NCI-H2029 treated with DMSO at 0.1 percent for 48 hours (cell line): Measurements from ENCODE around the gene ECI2.
A peak's percentile ranks its signal among the peaks of the same experiment; 100 is the strongest.

Experiments
- DNase-seq: peaks from one replicate; lab custom pipeline; 2025; lab: John Stamatoyannopoulos, UW

Gene ECI2

GRCh38 chr6:4134841-4135664, at the start of gene ECI2:
Gene ECI2 (minus strand): TSS chr6:4135575. CDS start chr6:4135560, 15 bp downstream.
- no peak for DNase-seq

- DNase-seq, result no peak
Measured at GRCh38 chr6:4180652-4181255, 45.4 kb upstream of the ECI2 start.

GRCh38 chr6:4179960-4180651, 44.7 kb upstream of the ECI2 start:
- DNase-seq, result no peak

GRCh38 chr6:4178737-4179333, 43.5 kb upstream of the ECI2 start:
- no peak for DNase-seq

- DNase-seq, result no peak
Measured at GRCh38 chr6:4176907-4177306, 41.5 kb upstream of the ECI2 start.

- no peak for DNase-seq
Measured at GRCh38 chr6:4174042-4174441, 38.7 kb upstream of the ECI2 start.

- DNase-seq, result no peak
Measured at GRCh38 chr6:4172368-4172767, 37.0 kb upstream of the ECI2 start.

- no peak for DNase-seq
Measured at GRCh38 chr6:4170297-4170696, 34.9 kb upstream of the ECI2 start.

- DNase-seq, result no peak
Measured at GRCh38 chr6:4169028-4169789, 33.8 kb upstream of the ECI2 start.

GRCh38 chr6:4167833-4168232, 32.5 kb upstream of the ECI2 start:
- DNase-seq, result no peak

- no peak for DNase-seq
Measured at GRCh38 chr6:4167123-4167522, 31.7 kb upstream of the ECI2 start.

GRCh38 chr6:4164456-4164855, 29.1 kb upstream of the ECI2 start:
- DNase-seq, result no peak

- no peak for DNase-seq
Measured at GRCh38 chr6:4164117-4164442, 28.7 kb upstream of the ECI2 start.

GRCh38 chr6:4163408-4164116, 28.2 kb upstream of the ECI2 start:
- DNase-seq, result no peak

GRCh38 chr6:4162370-4162769, 27.0 kb upstream of the ECI2 start:
- no peak for DNase-seq

- no peak for DNase-seq
Measured at GRCh38 chr6:4159491-4159890, 24.1 kb upstream of the ECI2 start.

- DNase-seq, result no peak
Measured at GRCh38 chr6:4157506-4157905, 22.1 kb upstream of the ECI2 start.

- DNase-seq, result peak; percentile 85
Measured at GRCh38 chr6:4155848-4156466, 20.6 kb upstream of the ECI2 start.

- no peak for DNase-seq
Measured at GRCh38 chr6:4153514-4153985, 18.2 kb upstream of the ECI2 start.

- DNase-seq, result no peak
Measured at GRCh38 chr6:4145083-4145482, 9.7 kb upstream of the ECI2 start.

GRCh38 chr6:4139272-4139671, 3.9 kb upstream of the ECI2 start:
- DNase-seq, result no peak
